ENCODE measurements around the gene MAMLD1.

GRCh38 chrX:150361777-150362351 lies 1.3 kb upstream of the MAMLD1 start:
- TF ChIP-seq CTCF (IDR thresholded peaks at IDR 0.05) (no peak), POLR2A (IDR thresholded peaks at IDR 0.05) (no peak)

All from esophagus squamous epithelium (tissue), 4 donors.